WTC11 (cell line): ENCODE data around the gene PRRT1. TPM values are rescaled to one million over a fixed set of nuclear protein-coding genes. Genes with fewer than 3 reads are reported as not detected.
"Not testable (repeated sequence)": the region's sequence is repeated elsewhere in the genome, so short reads cannot be mapped to it uniquely, and the experiment has no call there.

Source experiments
- ATAC-seq: fragments of 200-7000 bp; cut with Tn5 transposase; 2 replicates; pipeline ENCODE4 v1.10.0; 2021; ENCODE audit warnings: mild to moderate bottlenecking, moderate library complexity
- CTCF ChIA-PET: fragments of 300-600 bp; sonication (Branson Sonifier 250); formaldehyde crosslinking; loops from one replicate; lab custom pipeline; 2021; ENCODE audit warnings: antibody characterized with exemption; lab: Charles Lee
- POLR2A ChIA-PET: fragments of 350-600 bp; sonication (Branson Sonifier 250); formaldehyde crosslinking; loops from one replicate; lab custom pipeline; 2021; ENCODE audit warnings: antibody characterized with exemption; lab: Charles Lee
- DNase-seq: peaks from one replicate; pipeline ENCODE4 v3.0.0; 2021; ENCODE audit warnings: low spot score
- H3K27ac Mint-ChIP-seq: 2 replicates; pipeline ENCODE4 v1.8.0; 2021; ENCODE audit warnings: mixed read lengths
- H3K27me3 Mint-ChIP-seq: 2 replicates; pipeline ENCODE4 v1.8.0; 2021; ENCODE audit warnings: low read depth, mild to moderate bottlenecking, moderate library complexity, mixed read lengths
- H3K36me3 Mint-ChIP-seq: 2 replicates; pipeline ENCODE4 v1.8.0; 2021; ENCODE audit warnings: mixed read lengths
- H3K4me1 Mint-ChIP-seq: 2 replicates; pipeline ENCODE4 v1.8.0; 2022; ENCODE audit warnings: mixed read lengths
- H3K4me3 Mint-ChIP-seq: 2 replicates; pipeline ENCODE4 v1.8.0; 2021; ENCODE audit warnings: mild to moderate bottlenecking, moderate library complexity, mixed read lengths
- H3K9me3 Mint-ChIP-seq: 2 replicates; pipeline ENCODE4 v1.8.0; 2021; ENCODE audit warnings: mixed read lengths
- EMX1 ChIP-seq: fragments of 250-450 bp; sonication (Bioruptor Pico); IDR thresholded peaks from 2 replicates; pipeline ENCODE4 v1.8.0; 2021; ENCODE audit warnings: mild to moderate bottlenecking
- ESRRA ChIP-seq: sonication (generic); formaldehyde crosslinking; IDR thresholded peaks from 2 replicates; pipeline ENCODE4 v1.8.1; 2022; ENCODE audit warnings: mild to moderate bottlenecking, missing genetic modification reagents, borderline replicate concordance
- GABPB1 ChIP-seq: sonication (generic); formaldehyde crosslinking; IDR thresholded peaks from 2 replicates; pipeline ENCODE4 v1.8.1; 2023; ENCODE audit warnings: mild to moderate bottlenecking, missing genetic modification reagents
- HMGA2 ChIP-seq: fragments of 250-450 bp; sonication (Bioruptor Pico); IDR thresholded peaks from 2 replicates; pipeline ENCODE4 v1.4.0; 2021; ENCODE audit warnings: mild to moderate bottlenecking, moderate library complexity
- IRF2 ChIP-seq: sonication (generic); formaldehyde crosslinking; IDR thresholded peaks from 2 replicates; pipeline ENCODE4 v1.8.0; 2022; ENCODE audit warnings: low read depth, missing genetic modification reagents, borderline replicate concordance
- NFE2L1 ChIP-seq: sonication (generic); formaldehyde crosslinking; IDR thresholded peaks from 2 replicates; pipeline ENCODE4 v1.8.1; 2023; ENCODE audit warnings: missing genetic modification reagents
- SMAD4 ChIP-seq: sonication (generic); formaldehyde crosslinking; IDR thresholded peaks from 2 replicates; pipeline ENCODE4 v1.8.0; 2022; ENCODE audit warnings: mild to moderate bottlenecking, missing genetic modification reagents
- ZBTB21 ChIP-seq: sonication (generic); formaldehyde crosslinking; IDR thresholded peaks from 2 replicates; pipeline ENCODE4 v1.8.1; 2023; ENCODE audit warnings: mild to moderate bottlenecking, missing genetic modification reagents, borderline replicate concordance
- ZNF121 ChIP-seq: sonication (generic); formaldehyde crosslinking; IDR thresholded peaks from 2 replicates; pipeline ENCODE4 v1.8.0; 2023; ENCODE audit warnings: missing genetic modification reagents
- ZNF671 ChIP-seq: fragments of 250-450 bp; sonication (Bioruptor Pico); IDR thresholded peaks from 2 replicates; pipeline ENCODE4 v1.8.0; 2021; ENCODE audit warnings: mild to moderate bottlenecking
- total RNA-seq: library from RNA; stranded (reverse); gene quantifications from 3 replicates; pipeline ENCODE4 v1.2.3, GENCODE V29; 2021
- TF ChIP-seq, protein P1 (sequence below): sonication (generic); formaldehyde crosslinking; IDR thresholded peaks from 2 replicates; pipeline ENCODE4 v1.8.0; 2023; ENCODE audit warnings: missing genetic modification reagents, mild to moderate bottlenecking, borderline replicate concordance
- TF ChIP-seq, protein P2 (sequence below): sonication (generic); formaldehyde crosslinking; IDR thresholded peaks from 2 replicates; pipeline ENCODE4 v1.8.1; 2022; ENCODE audit warnings: missing genetic modification reagents, borderline replicate concordance
- TF ChIP-seq, protein P3 (sequence below): sonication (generic); formaldehyde crosslinking; IDR thresholded peaks from 2 replicates; pipeline ENCODE4 v1.8.1; 2022; ENCODE audit warnings: low read depth, missing genetic modification reagents, borderline replicate concordance
- TF ChIP-seq, protein P4 (sequence below): fragments of 250-450 bp; sonication (Bioruptor Pico); IDR thresholded peaks from 2 replicates; pipeline ENCODE4 v1.9.0; 2021; ENCODE audit warnings: mild to moderate bottlenecking, borderline replicate concordance
- TF ChIP-seq, protein P5 (sequence below): sonication (generic); formaldehyde crosslinking; IDR thresholded peaks from 2 replicates; pipeline ENCODE4 v1.8.1; 2023; ENCODE audit warnings: mild to moderate bottlenecking, missing genetic modification reagents, borderline replicate concordance

The PRRT1 gene
- total RNA-seq, 1 experiment from 2014 or later = 1.6 TPM

DNA sequence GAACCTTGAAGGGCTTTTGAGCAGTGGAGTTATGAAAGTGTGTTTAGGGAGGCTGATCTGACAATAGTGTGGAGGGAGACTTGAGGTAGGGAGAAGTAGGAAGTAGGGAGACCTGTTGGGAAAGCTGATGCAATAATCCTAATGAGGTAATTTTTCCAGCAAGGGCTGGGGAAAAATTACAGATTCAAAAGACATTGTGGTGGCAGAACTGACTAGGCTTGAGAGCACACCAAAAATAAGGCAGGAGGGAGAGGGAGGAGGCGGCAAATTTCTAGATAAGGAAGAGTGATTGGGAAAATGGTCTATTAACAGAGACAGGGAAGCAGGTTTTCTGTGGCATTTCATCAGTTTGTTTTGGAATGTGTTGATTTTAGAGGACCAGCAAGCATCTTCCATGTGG is 5.5 kb downstream of the PRRT1 start:
- no peak overlapping the region for H3K4me3 Mint-ChIP-seq
- no peaks in the 10 kb centered on the region for H3K9me3 Mint-ChIP-seq
- TF ChIP-seq GABPB1 (CRISPR knock-in tag) = peak; percentile 90
- TF ChIP-seq, protein P1, sequence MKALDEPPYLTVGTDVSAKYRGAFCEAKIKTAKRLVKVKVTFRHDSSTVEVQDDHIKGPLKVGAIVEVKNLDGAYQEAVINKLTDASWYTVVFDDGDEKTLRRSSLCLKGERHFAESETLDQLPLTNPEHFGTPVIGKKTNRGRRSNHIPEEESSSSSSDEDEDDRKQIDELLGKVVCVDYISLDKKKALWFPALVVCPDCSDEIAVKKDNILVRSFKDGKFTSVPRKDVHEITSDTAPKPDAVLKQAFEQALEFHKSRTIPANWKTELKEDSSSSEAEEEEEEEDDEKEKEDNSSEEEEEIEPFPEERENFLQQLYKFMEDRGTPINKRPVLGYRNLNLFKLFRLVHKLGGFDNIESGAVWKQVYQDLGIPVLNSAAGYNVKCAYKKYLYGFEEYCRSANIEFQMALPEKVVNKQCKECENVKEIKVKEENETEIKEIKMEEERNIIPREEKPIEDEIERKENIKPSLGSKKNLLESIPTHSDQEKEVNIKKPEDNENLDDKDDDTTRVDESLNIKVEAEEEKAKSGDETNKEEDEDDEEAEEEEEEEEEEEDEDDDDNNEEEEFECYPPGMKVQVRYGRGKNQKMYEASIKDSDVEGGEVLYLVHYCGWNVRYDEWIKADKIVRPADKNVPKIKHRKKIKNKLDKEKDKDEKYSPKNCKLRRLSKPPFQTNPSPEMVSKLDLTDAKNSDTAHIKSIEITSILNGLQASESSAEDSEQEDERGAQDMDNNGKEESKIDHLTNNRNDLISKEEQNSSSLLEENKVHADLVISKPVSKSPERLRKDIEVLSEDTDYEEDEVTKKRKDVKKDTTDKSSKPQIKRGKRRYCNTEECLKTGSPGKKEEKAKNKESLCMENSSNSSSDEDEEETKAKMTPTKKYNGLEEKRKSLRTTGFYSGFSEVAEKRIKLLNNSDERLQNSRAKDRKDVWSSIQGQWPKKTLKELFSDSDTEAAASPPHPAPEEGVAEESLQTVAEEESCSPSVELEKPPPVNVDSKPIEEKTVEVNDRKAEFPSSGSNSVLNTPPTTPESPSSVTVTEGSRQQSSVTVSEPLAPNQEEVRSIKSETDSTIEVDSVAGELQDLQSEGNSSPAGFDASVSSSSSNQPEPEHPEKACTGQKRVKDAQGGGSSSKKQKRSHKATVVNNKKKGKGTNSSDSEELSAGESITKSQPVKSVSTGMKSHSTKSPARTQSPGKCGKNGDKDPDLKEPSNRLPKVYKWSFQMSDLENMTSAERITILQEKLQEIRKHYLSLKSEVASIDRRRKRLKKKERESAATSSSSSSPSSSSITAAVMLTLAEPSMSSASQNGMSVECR = no peak
- DNase-seq = no peak
- CTCF ChIA-PET = interaction anchor here (0.9 to 1.1 kb wide), 2 partner anchors 14 to 16 kb away, joined by 3 read pairs; partner anchors contain the start of gene FKBPL
- H3K27me3 Mint-ChIP-seq = peaks cover 47% of the 10 kb centered on the region
- POLR2A ChIA-PET = interaction anchor here (0.6 to 1.5 kb wide), 4 partner anchors 17 to 98 kb away, joined by 3 to 6 read pairs (median 4); partner anchors contain the start of gene ATF6B
- peaks cover 38% of the 10 kb centered on the region for H3K4me1 Mint-ChIP-seq
- H3K36me3 Mint-ChIP-seq = no peaks in the 10 kb centered on the region
- ATAC-seq = no peak
- H3K27ac Mint-ChIP-seq = peak overlapping the region; percentile 3

DNA sequence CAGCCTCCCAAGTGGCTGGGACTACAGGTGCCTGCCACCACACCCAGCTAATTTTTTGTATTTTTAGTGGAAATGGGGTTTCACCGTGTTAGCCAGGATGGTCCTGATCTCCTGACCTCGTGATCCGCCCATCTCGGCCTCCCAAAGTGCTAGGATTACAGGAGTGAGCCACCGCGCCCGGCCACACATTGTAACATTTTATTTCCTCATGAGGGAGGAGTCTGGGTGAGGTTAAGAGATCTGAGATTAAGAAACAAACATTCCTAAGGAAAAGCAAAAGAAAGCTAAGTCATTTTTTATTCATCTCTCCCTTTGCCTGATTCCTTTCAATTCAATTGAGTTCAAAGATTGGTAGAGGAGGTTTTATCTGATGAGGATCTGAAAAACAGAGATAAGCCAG is 7.5 kb downstream of the PRRT1 start:
- H3K4me3 Mint-ChIP-seq, DNase-seq, H3K9me3 Mint-ChIP-seq, POLR2A ChIA-PET, ATAC-seq, H3K27ac Mint-ChIP-seq, H3K36me3 Mint-ChIP-seq, CTCF ChIA-PET: not testable (repeated sequence)
- Mint-ChIP-seq H3K27me3 (peaks cover 33% of the 10 kb centered on the region), H3K4me1 (peaks cover 25% of the 10 kb centered on the region)

DNA sequence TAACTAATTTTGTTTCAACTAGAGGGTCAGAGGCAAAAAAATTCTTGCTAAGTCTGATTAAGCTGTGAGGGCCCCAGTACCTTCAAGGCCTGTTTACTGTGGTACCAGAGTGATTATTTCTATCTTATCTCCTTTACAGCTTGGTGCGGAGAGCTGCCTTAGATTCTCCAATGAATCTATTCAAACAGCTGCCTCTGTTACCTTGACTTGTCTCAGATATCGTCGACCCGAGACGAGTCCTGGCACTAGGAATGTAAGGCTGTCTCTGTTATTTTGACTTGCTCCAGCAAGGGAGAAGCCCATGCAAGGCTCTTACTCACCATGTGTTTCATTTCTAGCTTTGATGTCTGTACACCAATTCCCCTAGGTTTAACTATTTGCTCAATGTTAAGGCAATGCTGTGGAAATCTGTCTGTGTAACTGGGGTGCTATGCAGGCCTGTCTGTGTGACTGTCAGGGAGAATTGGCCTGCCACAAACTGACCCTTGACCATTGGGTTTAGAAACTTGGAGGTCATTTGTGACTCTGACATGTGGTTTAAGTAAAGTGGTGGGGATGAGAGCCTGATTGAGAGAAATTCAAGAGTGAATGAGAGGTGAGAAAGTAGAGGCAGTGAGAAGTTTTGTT is 11.2 kb downstream of the PRRT1 start:
- no peak overlapping the region for H3K27ac Mint-ChIP-seq
- no peaks in the 10 kb centered on the region for H3K36me3 Mint-ChIP-seq
- no peaks in the 10 kb centered on the region for H3K4me1 Mint-ChIP-seq
- H3K27me3 Mint-ChIP-seq = peaks cover 13% of the 10 kb centered on the region
- no peak overlapping the region for H3K4me3 Mint-ChIP-seq
- CTCF ChIA-PET = interaction anchor here (1.2 kb wide), 1 partner anchor 10 kb away, joined by 5 read pairs; no protein-coding TSS in a partner anchor
- no peaks in the 10 kb centered on the region for H3K9me3 Mint-ChIP-seq
- no peak for TF ChIP-seq EMX1 (CRISPR knock-in tag)
- no peak for TF ChIP-seq ZNF671 (CRISPR knock-in tag)
- no peak for TF ChIP-seq HMGA2 (CRISPR knock-in tag)
- TF ChIP-seq, protein P2, sequence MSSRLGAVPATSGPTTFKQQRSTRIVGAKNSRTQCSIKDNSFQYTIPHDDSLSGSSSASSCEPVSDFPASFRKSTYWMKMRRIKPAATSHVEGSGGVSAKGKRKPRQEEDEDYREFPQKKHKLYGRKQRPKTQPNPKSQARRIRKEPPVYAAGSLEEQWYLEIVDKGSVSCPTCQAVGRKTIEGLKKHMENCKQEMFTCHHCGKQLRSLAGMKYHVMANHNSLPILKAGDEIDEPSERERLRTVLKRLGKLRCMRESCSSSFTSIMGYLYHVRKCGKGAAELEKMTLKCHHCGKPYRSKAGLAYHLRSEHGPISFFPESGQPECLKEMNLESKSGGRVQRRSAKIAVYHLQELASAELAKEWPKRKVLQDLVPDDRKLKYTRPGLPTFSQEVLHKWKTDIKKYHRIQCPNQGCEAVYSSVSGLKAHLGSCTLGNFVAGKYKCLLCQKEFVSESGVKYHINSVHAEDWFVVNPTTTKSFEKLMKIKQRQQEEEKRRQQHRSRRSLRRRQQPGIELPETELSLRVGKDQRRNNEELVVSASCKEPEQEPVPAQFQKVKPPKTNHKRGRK (CRISPR knock-in tag) = no peak
- no peak for TF ChIP-seq IRF2 (CRISPR knock-in tag)
- no peak for TF ChIP-seq NFE2L1 (CRISPR knock-in tag)
- no peak for TF ChIP-seq SMAD4 (CRISPR knock-in tag)
- no peak for TF ChIP-seq ZNF121
- TF ChIP-seq, protein P3, sequence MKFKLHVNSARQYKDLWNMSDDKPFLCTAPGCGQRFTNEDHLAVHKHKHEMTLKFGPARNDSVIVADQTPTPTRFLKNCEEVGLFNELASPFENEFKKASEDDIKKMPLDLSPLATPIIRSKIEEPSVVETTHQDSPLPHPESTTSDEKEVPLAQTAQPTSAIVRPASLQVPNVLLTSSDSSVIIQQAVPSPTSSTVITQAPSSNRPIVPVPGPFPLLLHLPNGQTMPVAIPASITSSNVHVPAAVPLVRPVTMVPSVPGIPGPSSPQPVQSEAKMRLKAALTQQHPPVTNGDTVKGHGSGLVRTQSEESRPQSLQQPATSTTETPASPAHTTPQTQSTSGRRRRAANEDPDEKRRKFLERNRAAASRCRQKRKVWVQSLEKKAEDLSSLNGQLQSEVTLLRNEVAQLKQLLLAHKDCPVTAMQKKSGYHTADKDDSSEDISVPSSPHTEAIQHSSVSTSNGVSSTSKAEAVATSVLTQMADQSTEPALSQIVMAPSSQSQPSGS (CRISPR knock-in tag) = no peak
- TF ChIP-seq, protein P4, sequence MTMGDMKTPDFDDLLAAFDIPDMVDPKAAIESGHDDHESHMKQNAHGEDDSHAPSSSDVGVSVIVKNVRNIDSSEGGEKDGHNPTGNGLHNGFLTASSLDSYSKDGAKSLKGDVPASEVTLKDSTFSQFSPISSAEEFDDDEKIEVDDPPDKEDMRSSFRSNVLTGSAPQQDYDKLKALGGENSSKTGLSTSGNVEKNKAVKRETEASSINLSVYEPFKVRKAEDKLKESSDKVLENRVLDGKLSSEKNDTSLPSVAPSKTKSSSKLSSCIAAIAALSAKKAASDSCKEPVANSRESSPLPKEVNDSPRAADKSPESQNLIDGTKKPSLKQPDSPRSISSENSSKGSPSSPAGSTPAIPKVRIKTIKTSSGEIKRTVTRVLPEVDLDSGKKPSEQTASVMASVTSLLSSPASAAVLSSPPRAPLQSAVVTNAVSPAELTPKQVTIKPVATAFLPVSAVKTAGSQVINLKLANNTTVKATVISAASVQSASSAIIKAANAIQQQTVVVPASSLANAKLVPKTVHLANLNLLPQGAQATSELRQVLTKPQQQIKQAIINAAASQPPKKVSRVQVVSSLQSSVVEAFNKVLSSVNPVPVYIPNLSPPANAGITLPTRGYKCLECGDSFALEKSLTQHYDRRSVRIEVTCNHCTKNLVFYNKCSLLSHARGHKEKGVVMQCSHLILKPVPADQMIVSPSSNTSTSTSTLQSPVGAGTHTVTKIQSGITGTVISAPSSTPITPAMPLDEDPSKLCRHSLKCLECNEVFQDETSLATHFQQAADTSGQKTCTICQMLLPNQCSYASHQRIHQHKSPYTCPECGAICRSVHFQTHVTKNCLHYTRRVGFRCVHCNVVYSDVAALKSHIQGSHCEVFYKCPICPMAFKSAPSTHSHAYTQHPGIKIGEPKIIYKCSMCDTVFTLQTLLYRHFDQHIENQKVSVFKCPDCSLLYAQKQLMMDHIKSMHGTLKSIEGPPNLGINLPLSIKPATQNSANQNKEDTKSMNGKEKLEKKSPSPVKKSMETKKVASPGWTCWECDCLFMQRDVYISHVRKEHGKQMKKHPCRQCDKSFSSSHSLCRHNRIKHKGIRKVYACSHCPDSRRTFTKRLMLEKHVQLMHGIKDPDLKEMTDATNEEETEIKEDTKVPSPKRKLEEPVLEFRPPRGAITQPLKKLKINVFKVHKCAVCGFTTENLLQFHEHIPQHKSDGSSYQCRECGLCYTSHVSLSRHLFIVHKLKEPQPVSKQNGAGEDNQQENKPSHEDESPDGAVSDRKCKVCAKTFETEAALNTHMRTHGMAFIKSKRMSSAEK = no peak
- no peak for TF ChIP-seq ZBTB21 (CRISPR knock-in tag)
- TF ChIP-seq, protein P5, sequence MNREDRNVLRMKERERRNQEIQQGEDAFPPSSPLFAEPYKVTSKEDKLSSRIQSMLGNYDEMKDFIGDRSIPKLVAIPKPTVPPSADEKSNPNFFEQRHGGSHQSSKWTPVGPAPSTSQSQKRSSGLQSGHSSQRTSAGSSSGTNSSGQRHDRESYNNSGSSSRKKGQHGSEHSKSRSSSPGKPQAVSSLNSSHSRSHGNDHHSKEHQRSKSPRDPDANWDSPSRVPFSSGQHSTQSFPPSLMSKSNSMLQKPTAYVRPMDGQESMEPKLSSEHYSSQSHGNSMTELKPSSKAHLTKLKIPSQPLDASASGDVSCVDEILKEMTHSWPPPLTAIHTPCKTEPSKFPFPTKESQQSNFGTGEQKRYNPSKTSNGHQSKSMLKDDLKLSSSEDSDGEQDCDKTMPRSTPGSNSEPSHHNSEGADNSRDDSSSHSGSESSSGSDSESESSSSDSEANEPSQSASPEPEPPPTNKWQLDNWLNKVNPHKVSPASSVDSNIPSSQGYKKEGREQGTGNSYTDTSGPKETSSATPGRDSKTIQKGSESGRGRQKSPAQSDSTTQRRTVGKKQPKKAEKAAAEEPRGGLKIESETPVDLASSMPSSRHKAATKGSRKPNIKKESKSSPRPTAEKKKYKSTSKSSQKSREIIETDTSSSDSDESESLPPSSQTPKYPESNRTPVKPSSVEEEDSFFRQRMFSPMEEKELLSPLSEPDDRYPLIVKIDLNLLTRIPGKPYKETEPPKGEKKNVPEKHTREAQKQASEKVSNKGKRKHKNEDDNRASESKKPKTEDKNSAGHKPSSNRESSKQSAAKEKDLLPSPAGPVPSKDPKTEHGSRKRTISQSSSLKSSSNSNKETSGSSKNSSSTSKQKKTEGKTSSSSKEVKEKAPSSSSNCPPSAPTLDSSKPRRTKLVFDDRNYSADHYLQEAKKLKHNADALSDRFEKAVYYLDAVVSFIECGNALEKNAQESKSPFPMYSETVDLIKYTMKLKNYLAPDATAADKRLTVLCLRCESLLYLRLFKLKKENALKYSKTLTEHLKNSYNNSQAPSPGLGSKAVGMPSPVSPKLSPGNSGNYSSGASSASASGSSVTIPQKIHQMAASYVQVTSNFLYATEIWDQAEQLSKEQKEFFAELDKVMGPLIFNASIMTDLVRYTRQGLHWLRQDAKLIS = no peak
- TF ChIP-seq ESRRA (CRISPR knock-in tag) = no peak
- TF ChIP-seq, all 79 proteins: peak for 0
- POLR2A ChIA-PET = interaction anchor here (0.6 kb wide), 1 partner anchor 302 kb away, joined by 3 read pairs; no protein-coding TSS in a partner anchor
- ATAC-seq = no peak
- no peak for DNase-seq
